NCI-H774 (cell line): ENCODE data around the gene STAT3.
"Not testable (repeated sequence)": the region's sequence is repeated elsewhere in the genome, so short reads cannot be mapped to it uniquely, and the experiment has no call there.

Source experiments
- DNase-seq: peaks from one replicate; lab custom pipeline; 2025; lab: John Stamatoyannopoulos, UW

STAT3 gene

DNA sequence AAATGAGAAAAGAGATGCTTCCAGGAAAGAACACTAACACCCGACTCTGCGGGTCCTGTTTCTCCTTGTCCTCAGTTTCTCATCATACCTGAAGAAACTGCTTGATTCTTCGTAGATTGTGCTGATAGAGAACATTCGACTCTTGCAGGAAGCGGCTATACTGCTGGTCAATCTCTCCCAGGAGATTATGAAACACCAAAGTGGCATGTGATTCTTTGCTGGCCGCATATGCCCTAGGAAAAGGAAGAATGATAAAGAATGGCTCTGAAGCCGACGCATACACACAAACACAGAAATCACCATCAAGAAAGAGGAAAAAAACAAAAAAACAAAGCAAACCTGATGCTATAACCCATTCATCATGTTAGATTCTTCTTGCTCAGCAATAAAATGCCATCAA lies 41.8 kb downstream of the STAT3 start:
- no peak for DNase-seq

DNA sequence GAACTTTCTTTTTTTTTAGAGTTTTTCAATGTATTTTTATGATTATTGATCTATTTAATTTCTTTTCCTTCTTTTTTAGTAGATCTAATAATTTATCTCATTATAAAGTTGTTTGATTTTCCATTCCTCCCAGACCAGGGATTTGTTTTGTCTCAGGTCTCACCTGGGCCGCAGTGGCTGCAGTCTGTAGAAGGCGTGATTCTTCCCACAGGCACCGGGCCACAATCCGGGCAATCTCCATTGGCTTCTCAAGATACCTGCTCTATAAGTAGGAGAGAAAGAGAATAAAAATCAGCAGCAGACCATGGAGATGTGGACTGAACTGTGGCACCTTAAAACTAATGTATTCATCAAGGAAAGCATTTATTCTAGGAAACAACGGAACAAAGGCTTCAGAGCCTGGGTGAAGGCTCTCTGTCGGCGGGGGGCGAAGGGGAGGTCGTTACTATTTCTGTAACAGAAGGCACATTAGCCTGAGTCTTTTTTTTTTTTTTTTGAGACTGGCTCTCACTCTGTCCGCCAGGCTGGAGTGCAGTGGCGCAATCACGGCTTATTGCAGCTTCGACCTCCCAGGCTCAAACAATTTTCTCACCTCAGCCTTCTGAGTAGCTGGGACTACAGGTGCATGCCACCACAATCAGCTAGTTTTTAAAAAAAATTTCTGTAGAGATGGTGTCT lies 42.7 kb downstream of the STAT3 start:
- DNase-seq = no peak

DNA sequence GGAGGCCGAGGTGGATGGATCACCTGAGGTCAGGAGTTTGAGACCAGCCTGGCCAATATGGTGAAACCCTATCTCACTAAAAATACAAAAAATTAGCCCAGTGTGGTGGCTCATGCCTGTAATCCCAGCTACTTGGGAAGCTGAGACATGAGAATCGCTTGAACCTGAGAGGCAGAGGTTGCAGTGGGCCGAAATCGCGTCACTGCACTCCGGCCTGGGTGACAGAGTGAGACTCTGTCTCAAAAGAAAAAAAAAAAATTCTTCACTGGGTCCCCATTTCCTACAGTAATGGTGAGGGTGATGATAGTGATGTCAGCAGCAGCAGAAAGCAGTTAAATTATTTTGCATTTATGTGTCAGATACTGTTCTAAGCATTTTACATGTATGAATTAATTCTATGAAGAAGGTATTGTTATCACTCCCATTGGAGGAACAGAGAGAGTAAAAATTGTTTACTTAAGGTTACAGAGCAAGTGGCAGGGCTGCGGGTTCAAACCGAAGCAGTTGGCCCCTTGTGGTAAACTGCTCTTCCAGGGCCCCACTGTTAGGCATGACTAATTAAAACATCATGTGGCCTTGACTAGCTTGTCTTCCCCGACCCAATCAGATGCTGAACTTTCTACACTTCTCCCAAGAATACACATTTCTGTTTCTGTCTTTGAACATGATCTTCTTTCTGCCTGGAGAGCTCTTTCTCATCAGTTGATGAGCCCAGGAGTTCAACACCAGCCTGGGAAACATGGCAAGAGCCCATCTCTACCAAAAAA lies 45.8 kb downstream of the STAT3 start:
- no peak for DNase-seq

DNA sequence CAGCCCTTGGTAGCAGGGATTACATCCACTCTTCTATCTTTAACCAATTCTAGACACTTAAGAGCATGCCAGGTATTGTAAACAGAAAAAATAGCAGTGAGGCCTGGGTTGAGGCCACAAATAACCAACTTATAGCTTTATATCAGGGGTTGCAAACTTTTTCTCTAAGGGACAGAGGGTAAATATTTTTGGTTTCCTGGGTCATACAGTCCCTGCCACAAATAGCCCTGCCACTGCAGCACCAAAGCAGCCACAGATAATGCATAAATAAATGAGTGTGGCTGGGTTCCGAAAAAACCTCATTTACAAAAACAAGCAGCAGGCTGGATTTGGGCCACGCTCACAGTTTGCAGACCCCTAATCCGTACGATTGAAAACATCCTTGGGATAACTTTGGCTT lies 46.7 kb downstream of the STAT3 start:
- no peak for DNase-seq

DNA sequence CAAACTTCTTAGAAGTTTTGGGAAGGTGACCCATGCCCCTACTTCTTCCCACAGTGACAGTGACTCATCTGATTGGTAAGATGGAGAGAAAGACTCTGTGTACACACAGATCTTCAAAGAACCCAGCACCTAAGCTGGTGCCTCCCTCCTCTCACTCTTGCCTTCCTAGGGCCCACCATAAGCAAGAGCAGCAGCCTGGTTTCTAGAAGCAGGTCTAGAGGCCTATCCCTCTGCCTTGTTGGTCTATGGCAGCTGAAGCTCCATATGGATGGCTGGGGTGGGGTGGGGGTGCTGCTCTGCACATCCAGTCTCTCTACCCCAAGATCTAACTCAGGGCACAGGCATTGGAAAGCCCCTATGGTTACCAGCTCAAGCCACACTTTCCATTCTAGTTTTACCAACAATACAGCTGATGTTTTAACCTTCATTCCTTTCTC lies 47.5 kb downstream of the STAT3 start:
- no peak for DNase-seq

DNA sequence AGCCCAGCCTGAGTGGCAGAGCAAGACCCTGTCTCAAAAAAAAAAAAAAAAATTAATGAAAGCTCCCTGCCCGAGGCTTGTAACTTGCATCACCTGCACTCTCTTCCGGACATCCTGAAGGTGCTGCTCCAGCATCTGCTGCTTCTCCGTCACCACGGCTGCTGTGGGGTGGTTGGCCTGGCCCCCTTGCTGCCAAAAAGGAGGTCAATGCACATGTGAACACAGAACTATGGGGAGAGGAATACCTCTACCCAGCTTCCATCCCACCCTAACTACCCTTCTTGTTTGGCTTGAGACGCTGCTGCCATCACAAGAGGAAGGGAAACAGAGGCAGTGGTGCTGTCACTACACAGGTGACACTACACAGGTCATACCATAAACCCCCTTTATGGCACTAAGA lies 49.0 kb downstream of the STAT3 start:
- DNase-seq = no peak

DNA sequence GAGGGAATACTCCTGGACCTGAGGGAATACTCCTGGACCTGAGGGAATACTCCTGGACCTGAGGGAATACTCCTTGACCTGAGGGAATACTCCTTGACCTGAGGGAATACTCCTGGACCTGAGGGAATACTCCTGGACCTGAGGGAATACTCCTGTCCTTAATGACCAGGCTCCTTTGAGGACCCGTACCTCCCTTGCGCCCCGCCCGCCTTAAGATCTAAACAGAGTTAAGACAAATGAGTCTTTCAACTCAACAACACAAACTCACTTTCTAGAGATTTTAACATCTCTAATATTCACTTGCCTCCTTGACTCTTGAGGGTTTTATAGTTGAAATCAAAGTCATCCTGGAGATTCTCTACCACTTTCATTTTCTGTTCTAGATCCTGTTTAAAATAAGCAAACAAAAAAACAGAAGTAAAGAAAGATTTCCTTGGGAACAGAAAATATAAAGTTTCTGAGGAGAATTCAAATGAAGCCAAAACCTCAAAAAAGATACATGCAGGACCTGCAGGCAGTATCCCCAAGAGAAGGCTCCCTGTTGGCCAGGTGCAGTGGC lies 49.7 kb downstream of the STAT3 start:
- DNase-seq = no peak

DNA sequence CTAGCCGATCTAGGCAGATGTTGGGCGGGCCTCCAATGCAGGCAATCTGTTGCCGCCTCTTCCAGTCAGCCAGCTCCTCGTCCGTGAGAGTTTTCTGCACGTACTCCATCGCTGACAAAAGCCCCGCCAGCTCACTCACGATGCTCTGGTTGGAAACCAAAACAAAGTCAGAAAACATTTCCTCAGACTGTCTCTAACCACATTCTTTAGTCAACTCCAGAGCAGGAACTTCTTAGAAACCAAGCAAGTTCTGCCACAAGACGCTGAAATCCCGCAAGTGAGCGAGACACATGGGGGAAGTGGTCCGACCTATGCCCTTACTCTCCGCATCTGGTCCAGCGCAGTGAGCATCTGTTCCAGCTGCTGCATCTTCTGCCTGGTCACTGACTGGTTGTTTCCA lies 50.8 kb downstream of the STAT3 start:
- DNase-seq = no peak

DNA sequence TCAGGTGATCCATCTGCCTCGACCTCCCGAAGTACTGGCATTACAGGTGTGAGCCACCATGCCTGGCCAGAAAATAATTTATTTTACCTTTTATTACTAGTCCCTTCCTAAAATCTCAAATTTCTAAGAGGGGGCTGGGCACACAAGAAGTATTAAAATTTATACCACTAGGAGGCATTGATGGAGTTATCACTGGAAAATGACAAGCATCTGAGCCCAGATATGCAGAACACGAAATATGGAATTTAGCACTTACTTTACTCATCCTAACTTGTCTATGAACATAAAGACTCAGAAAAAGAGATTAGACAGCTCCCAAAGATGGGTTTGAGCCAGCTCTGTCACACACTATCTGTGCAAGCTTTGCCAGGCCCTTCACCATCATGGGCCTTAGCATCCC lies 53.6 kb downstream of the STAT3 start:
- no peak for DNase-seq

DNA sequence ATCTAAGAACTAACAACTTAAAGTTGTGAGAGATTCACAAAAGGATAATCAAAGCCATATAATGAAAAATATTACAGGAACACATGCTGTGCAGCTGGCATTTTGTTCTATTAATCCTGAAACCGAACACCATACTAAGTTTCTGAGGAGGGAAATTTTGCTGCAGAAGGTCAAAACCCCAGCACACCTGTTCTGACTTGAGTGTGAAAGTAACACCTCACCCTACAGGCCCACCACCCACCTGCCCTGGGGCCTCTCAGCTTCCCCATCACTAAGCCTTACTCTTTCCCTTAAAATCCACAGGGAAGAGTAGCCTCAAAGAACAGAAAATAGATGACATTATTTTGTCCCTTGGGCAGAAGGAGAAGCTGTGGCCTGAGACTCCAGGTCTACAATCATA lies 55.2 kb downstream of the STAT3 start:
- no peak for DNase-seq

DNA sequence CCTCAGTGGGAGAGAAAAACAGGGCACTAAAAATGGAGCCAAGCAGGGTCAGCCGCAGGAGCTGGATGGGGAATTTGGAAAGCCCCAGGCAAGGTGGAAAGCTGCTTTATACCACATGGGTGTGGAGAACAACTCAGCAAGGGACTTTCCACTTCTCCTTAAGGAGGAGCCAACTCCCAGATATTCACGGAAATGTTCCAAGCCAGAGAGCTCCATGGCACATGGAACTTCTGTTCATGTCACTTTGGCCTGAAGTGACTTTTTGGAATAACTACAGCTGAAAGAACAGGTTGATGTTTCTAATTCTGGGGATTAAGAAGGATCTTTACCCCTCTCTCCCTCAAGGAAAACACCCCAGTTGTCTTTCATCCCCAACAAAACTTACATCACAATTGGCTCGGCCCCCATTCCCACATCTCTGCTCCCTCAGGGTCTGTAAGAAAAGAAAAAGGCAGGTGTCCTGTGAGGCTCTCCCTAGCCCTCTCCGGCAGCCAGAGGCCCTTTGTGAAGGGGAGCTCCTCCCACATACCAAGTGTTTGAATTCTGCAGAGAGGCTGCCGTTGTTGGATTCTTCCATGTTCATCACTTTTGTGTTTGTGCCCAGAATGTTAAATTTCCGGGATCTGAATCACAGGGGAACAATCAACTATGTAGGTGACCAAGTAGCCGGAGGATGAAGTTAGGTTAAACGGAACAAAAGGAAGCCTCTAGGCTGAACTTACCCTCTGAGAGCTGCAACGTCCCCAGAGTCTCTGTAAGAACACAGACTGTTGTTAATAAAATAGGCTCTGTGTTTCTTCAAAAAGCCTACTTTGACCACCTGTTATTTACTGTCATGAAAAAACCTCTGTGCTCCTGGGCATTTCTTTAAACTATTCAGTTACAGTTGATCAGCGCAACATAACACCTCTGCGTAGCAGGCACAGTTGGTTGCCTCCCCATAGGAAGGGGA lies 58.9 kb downstream of the STAT3 start:
- no peak for DNase-seq

DNA sequence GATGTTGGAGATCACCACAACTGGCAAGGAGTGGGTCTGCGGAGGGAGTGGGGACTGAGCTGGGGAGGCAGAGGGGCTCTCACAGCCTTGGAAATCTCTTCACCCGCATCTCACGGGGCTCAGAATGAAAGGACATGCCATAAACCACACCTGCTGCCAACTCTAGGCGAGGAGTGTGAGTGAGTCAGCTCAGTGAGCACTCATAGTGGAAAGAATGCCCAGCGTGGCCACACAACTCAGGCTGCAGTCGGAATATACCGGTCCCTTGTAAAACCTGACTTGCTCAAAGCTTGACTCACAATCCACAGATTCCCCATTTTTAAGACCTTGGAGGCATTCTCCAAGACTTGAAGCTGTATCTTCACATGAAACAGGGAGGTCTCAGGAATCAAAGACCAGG lies 63.2 kb downstream of the STAT3 start:
- no peak for DNase-seq

DNA sequence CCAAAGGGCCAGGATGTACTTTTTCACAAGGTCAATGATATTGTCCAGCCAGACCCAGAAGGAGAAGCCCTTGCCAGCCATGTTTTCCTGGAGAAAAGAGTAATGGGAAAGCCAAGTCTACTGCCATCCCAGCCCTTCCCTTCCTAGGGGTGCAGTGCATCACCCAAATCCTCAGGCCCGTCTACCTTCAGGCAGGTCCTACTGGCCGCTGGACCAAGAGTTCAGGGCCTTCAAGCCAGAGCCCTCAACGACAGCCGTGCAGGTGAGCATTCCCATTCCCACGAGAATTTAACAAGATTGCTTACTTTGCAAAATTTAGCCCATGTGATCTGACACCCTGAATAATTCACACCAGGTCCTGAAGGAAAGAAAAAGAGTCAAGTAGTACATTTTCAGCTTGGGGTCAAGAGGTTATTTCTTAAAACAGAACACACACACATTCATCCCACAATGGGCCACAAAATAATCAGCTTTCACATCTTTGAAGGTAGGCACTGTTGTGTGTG lies 64.9 kb downstream of the STAT3 start:
- DNase-seq = no peak

DNA sequence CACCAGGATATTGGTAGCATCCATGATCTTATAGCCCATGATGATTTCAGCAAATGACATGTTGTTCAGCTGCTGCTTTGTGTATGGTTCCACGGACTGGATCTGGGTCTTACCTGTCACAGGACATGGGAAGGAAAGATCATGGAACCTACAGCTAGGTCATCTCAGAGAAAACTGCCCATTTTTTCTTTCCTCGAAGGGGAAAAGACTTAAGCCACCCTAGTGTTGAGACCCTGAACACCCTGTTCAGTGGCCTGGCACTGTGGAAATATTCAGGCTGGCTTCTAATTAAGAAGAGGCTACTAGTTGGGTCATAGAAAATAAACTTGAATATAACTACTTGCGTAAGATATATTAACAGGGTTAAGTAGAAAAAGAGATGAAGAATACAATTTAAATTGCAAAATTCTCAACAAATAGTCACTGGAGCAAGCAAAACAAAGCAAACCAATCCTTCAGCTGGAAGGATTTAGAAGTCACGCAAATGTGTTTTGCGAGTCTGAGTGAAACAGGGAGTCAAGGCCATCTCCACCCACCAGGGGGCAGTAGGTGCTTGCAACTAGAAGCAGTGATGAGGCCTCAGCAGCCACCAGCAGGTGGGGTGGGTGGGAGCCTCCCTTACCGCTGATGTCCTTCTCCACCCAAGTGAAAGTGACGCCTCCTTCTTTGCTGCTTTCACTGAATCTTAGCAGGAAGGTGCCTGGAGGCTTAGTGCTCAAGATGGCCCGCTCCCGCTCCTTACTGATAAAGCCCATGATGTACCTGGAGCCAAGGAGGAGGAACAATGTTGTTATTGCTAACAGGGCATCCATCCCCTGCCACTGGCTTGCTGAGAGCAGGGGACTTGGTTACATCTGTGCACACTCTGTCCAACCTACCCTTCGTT lies 65.6 kb downstream of the STAT3 start:
- peak; percentile 85 for DNase-seq

DNA sequence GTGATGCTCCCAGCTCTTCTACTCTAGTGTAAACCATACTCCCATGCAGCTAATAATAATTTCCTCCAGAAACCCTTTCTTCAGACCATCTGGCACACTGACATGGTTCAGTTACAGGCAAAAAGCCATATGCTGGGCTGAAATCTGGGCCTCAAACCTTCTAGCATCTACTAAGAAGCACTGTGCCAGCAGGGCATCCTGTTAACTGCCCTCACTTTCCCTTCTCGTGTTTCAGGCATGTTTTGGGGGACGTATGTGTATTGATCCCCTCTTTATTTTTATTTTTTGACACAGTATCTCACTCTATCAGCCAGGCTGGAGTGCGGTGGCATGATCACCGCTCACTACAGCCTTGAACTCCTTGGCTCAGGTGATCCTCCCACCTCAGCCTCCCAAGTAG lies 66.7 kb downstream of the STAT3 start:
- no peak for DNase-seq

DNA sequence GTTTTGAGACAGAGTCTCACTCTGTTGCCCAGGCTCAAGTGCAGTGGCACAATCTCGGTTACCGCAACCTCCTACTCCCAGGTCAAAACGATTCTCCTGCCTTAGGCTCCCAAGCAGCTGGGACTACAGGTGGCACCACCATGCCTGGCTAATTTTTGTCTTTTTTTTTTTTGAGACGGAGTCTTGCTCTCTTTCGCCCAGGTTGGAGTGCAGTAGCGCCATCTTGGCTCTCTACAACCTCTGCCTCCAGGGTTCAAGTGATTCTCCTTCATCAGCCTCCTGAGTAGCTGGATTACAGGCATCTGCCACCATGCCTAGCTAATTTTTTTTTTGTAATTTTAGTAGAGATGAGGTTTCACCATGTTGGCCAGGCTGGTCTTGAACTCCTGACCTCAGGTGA lies 70.3 kb downstream of the STAT3 start:
- DNase-seq = not testable (repeated sequence)

DNA sequence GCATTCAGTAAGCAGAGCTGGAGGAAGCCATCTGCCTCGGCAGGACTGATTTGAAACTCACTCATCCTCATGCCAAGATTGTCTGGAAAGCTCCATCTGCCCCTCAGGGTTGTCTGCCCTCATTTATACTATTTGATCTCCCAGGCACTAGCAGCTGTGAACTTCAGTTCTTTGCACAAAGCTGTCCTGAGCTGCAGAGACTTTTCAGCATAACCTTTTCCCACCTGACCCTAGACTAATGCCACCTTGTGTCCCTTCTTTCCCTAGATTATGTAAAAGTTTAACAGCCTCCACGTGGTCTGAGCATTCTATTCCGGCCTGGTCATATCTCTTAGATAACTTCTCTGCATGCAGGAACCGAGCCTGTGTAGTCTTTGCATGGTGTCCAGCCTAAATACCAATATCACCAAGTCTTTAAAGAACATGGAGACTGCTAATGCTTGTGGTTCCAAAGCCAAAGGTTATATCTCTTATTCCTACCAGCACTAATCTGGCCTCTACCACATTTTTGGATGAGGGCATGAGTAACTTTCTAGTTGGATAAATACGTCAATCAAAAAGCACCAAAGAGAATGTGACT lies 70.9 kb downstream of the STAT3 start:
- DNase-seq = no peak

DNA sequence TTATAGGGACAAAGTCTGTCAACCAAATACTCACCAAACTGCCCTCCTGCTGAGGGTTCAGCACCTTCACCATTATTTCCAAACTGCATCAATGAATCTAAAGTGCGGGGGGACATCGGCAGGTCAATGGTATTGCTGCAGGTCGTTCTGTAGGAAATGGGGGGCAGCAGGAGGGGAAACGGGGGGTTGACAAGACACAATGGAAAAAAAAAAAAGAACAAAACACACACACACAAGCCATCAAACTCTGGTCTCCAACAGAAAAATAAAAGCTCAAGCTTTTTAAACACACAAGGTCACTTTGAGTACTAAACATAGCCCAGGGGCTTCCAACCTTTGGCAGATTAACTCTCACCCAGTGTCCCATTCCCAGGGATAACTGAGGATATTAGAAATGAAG lies 71.5 kb downstream of the STAT3 start:
- no peak for DNase-seq

DNA sequence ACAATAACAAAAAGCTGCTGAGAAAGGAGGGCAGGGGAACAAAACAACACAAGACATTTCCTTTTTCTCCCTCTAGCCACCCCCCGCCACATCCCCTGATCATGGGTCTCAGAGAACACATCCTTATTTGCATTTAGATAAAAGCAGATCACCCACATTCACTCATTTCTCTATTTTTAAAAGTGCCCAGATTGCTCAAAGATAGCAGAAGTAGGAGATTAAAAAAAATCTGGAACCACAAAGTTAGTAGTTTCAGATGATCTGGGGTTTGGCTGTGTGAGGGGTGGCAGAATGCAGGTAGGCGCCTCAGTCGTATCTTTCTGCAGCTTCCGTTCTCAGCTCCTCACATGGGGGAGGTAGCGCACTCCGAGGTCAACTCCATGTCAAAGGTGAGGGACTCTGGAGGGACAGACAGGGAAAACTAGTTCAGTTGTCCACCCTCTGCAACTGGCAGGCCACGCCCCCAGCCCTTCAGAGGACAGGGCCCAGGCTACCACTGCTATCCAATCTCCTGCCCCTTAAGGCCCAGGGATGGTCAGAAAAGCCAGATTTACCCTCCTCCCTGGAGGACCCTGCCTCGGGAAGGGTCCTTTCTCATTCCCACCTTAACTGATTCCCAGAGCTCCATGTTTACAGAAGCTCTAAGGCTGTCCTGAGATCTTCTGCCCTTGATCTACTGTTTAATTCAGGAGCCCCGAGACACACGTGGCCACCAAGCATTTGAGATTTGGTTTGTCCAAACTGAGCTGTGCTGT lies 72.7 kb downstream of the STAT3 start:
- DNase-seq = no peak
